ENCODE results near the gene DACH1. TPM values are rescaled to one million over a fixed set of nuclear protein-coding genes. Genes with fewer than 3 reads are reported as not detected.

Gene DACH1
- total RNA-seq, 2 experiments from 2014 or later = 0.71 to 0.89 TPM

DNA sequence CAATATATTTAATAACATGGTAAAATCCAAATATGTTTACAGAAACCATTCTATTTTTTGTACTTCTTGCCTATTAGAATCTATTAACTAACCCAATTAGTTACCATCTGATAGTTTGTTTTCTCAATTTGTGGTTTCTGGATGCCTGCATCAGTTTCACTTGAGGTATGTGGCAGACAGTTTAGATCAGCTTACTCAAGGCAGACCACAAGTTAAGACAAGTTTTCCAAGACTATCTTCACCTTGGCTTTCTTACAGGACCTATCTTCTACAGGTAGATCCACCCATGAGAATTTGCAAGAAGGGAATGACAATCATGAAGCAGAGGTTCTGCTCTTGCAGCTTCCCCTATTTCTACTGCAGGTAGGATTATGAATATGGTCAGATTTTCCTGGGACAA lies 458.6 kb downstream of the DACH1 start:
- no peaks in the 10 kb centered on the region for H3K27me3 ChIP-seq (ENCODE audit: control insufficient read depth in 1 of 2, insufficient read depth in 2 of 2, low read length in 2 of 2)
- intact Hi-C loops (cut with DNase I, micrococcal nuclease) = no loop called here
- no peaks in the 10 kb centered on the region for H3K36me3 ChIP-seq (ENCODE audit: insufficient read depth, low read length)
- ATAC-seq (ENCODE audit: poor library complexity) (no peak), DNase-seq (no peak)
- no peaks in the 10 kb centered on the region for H3K36me3 Mint-ChIP-seq (ENCODE audit: low read depth)
- H3K4me1 Mint-ChIP-seq (ENCODE audit: low read depth) = no peaks in the 10 kb centered on the region
- H3K4me3 Mint-ChIP-seq = no peak overlapping the region
- H3K27me3 Mint-ChIP-seq = no peaks in the 10 kb centered on the region
- no peaks in the 10 kb centered on the region for H3K4me1 ChIP-seq (ENCODE audit: insufficient read depth, low read length)
- no peak overlapping the region for H3K27ac ChIP-seq (ENCODE audit: low read depth in 1 of 2, low read length in 2 of 2)
- ChIA-PET POLR2A (interaction anchor here (0.6 kb wide), 1 partner anchor 40 kb away, joined by 5 read pairs; no protein-coding TSS in a partner anchor), CTCF (no interaction called here)
- no peak overlapping the region for H3K4me3 ChIP-seq (ENCODE audit: low read length)
- H3K9me3 ChIP-seq (ENCODE audit: control insufficient read depth in 1 of 2, insufficient read depth in 1 of 2, low read length in 2 of 2) = peaks cover 0 to 5% of the 10 kb centered on the region in 2 experiments
- TF ChIP-seq CTCF (IDR thresholded peaks at IDR 0.05) = no peak
- no peaks in the 10 kb centered on the region for H3K9me3 Mint-ChIP-seq
- no peak overlapping the region for H3K27ac Mint-ChIP-seq

DNA sequence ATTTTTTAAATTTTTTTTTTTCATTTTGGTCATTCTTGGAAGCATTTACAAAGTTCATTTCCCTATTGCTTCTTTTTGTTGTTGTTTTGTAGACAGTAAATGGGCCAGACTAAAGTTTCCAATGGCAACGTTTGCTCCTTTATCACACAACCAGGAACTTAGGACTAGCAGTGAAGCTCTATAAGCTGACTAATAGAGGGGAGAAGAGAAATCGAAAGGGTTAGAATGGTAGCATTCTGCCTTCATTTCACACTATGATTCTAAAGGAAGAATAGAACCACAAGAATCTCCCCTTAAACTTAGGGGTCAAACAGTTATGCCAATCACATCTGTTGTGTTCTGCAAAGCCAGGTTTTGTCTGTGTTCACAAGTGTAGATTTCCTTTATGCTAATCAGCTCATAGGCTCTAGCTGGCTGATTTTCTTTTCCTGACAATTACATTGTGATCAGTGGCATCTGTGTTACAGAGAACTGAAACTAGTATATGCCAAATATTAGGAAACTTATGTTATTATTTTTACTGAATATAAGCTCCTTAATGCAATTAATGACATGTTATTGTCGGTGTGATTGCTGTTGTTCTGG lies 467.3 kb downstream of the DACH1 start:
- no peak for ATAC-seq (ENCODE audit: poor library complexity)
- H3K9me3 ChIP-seq (ENCODE audit: control insufficient read depth in 1 of 2, insufficient read depth in 1 of 2, low read length in 2 of 2) = peaks cover 0 to 4% of the 10 kb centered on the region in 2 experiments
- H3K36me3 ChIP-seq (ENCODE audit: insufficient read depth, low read length) = no peaks in the 10 kb centered on the region
- no peaks in the 10 kb centered on the region for H3K27me3 Mint-ChIP-seq
- H3K27ac ChIP-seq (ENCODE audit: low read depth in 1 of 2, low read length in 2 of 2) = no peak overlapping the region
- no peak for TF ChIP-seq CTCF (IDR thresholded peaks at IDR 0.05)
- no peak overlapping the region for H3K27ac Mint-ChIP-seq
- intact Hi-C loops (cut with DNase I, micrococcal nuclease) = no loop called here
- no peaks in the 10 kb centered on the region for H3K4me1 ChIP-seq (ENCODE audit: insufficient read depth, low read length)
- ChIA-PET CTCF (no interaction called here), POLR2A (no interaction called here)
- H3K4me1 Mint-ChIP-seq (ENCODE audit: low read depth) = no peaks in the 10 kb centered on the region
- no peaks in the 10 kb centered on the region for H3K9me3 Mint-ChIP-seq
- no peaks in the 10 kb centered on the region for H3K27me3 ChIP-seq (ENCODE audit: control insufficient read depth in 1 of 2, insufficient read depth in 2 of 2, low read length in 2 of 2)
- no peak overlapping the region for H3K4me3 Mint-ChIP-seq
- H3K4me3 ChIP-seq (ENCODE audit: low read length) = no peak overlapping the region
- no peaks in the 10 kb centered on the region for H3K36me3 Mint-ChIP-seq (ENCODE audit: low read depth)
- no peak for DNase-seq

DNA sequence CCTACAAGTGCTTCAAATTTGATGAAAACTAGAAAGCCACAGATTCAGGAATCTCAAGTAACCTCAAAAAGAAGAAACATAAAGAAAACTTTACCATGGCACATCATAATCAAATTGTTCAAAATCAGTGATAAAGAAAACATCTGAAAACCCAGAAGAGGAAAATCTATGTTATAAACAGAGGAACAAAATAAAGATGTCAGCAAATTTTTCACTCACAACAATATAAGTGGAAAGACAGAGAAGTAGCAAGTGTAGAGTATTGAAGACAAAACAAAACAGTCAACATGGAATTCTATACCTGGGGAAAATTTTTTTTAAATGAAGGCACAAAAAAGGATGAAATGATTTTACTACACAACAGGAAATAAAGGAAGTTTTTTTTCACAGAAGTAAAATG lies 470.9 kb downstream of the DACH1 start:
- H3K36me3 Mint-ChIP-seq (ENCODE audit: low read depth) = no peaks in the 10 kb centered on the region
- Histone ChIP-seq H3K4me1 (ENCODE audit: insufficient read depth, low read length) (no peaks in the 10 kb centered on the region), H3K36me3 (ENCODE audit: insufficient read depth, low read length) (no peaks in the 10 kb centered on the region), H3K27ac (ENCODE audit: low read depth in 1 of 2, low read length in 2 of 2) (no peak overlapping the region), H3K9me3 (ENCODE audit: control insufficient read depth in 1 of 2, insufficient read depth in 1 of 2, low read length in 2 of 2) (peaks cover 0 to 4% of the 10 kb centered on the region in 2 experiments), H3K4me3 (ENCODE audit: low read length) (no peak overlapping the region), H3K27me3 (ENCODE audit: control insufficient read depth in 1 of 2, insufficient read depth in 2 of 2, low read length in 2 of 2) (no peaks in the 10 kb centered on the region)
- no peak for TF ChIP-seq CTCF (IDR thresholded peaks at IDR 0.05)
- no peaks in the 10 kb centered on the region for H3K4me1 Mint-ChIP-seq (ENCODE audit: low read depth)
- ChIA-PET POLR2A (no interaction called here), CTCF (no interaction called here)
- H3K4me3 Mint-ChIP-seq = no peak overlapping the region
- no peak for ATAC-seq (ENCODE audit: poor library complexity)
- no peak for DNase-seq
- intact Hi-C loops (cut with DNase I, micrococcal nuclease) = no loop called here
- H3K9me3 Mint-ChIP-seq = no peaks in the 10 kb centered on the region
- H3K27me3 Mint-ChIP-seq = no peaks in the 10 kb centered on the region
- no peak overlapping the region for H3K27ac Mint-ChIP-seq

Data from CD4-positive, alpha-beta T cell (primary cell).